Peyer's patch (tissue), 4 donors: ENCODE data around the gene CCDC196. TPM values are rescaled to one million over a fixed set of nuclear protein-coding genes. Genes with fewer than 3 reads are reported as not detected.

Experiments
- DNase-seq, 3 donors: peaks; one replicate each; pipeline ENCODE4 v3.0.0-alpha.2; 2017 to 2019
- H3K27ac ChIP-seq, 4 donors: fragments of 200-600 bp; sonication (generic); one replicate each; pipeline ENCODE4 v1.5.1; 2016 to 2019
- H3K27me3 ChIP-seq, 2 donors: fragments of 200-600 bp; sonication (generic); one replicate each; pipeline ENCODE4 v1.5.1; 2019
- H3K36me3 ChIP-seq, 3 donors: fragments of 200-600 bp; sonication (generic); one replicate each; pipeline ENCODE4 v1.5.1; 2016 to 2019
- H3K4me1 ChIP-seq, 4 donors: fragments of 200-600 bp; sonication (generic); one replicate each; pipeline ENCODE4 v1.5.1; 2016 to 2019
- H3K4me3 ChIP-seq, 4 donors: fragments of 200-600 bp; sonication (generic); 1 replicate in 3 of 4; 2 replicates in 1 of 4; pipeline ENCODE4 v1.5.1; 2016 to 2019; ENCODE audit warnings: mild to moderate bottlenecking in 1 of 4
- H3K9me3 ChIP-seq, 4 donors: fragments of 200-600 bp; sonication (generic); one replicate each; pipeline ENCODE4 v1.5.1; 2016 to 2019; ENCODE audit warnings: mild to moderate bottlenecking in 1 of 4
- POLR2A ChIP-seq, 2 donors: fragments of 450-650 bp; IDR thresholded peaks; one replicate each; pipeline ENCODE4 v1.5.1; 2017; ENCODE audit warnings: antibody characterized with exemption in 2 of 2, mild to moderate bottlenecking in 2 of 2, moderate library complexity in 2 of 2
- total RNA-seq, 4 donors: library from RNA; depleted of rRNA; stranded (reverse); fragments of >200 nt; gene quantifications; one replicate each; pipeline ENCODE4 v1.1.0, GENCODE V29; 2016
- TF ChIP-seq, protein P1 (sequence below), 6 experiments: fragments of 450-650 bp in 4 of 6; fragments of 200-600 bp in 2 of 6; sonication (generic) in 1 of 6; IDR thresholded peaks; one replicate each; pipeline ENCODE4 v1.5.1; 2017 to 2019; ENCODE audit warnings: antibody characterized with exemption in 6 of 6, mild to moderate bottlenecking in 3 of 6, moderate library complexity in 1 of 6

The CCDC196 gene
- total RNA-seq, 4 donors from 2014 or later, result not detected

DNA sequence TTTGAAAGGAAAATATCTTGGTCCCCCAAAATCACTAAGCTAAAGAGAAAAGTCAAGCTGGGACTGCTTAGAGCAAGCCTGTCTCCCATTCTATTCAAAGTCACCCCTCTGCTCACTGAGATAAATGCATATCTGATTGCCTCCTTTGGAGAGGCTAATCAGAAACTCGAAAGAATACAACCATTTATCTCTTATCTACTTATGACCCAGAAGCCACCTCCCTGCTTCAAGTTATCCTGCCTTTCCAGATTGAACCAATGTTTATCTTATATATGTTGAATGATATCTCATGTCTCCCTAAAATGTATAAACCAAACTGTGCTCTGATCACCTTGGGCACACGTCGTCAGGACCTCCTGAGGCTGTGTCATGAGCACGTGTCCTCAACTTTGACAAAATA lies 14.6 kb upstream of the CCDC196 start:
- TF ChIP-seq, protein P1, sequence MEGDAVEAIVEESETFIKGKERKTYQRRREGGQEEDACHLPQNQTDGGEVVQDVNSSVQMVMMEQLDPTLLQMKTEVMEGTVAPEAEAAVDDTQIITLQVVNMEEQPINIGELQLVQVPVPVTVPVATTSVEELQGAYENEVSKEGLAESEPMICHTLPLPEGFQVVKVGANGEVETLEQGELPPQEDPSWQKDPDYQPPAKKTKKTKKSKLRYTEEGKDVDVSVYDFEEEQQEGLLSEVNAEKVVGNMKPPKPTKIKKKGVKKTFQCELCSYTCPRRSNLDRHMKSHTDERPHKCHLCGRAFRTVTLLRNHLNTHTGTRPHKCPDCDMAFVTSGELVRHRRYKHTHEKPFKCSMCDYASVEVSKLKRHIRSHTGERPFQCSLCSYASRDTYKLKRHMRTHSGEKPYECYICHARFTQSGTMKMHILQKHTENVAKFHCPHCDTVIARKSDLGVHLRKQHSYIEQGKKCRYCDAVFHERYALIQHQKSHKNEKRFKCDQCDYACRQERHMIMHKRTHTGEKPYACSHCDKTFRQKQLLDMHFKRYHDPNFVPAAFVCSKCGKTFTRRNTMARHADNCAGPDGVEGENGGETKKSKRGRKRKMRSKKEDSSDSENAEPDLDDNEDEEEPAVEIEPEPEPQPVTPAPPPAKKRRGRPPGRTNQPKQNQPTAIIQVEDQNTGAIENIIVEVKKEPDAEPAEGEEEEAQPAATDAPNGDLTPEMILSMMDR (IDR thresholded peaks at IDR 0.05), result no peak
- no peak for TF ChIP-seq POLR2A (IDR thresholded peaks at IDR 0.05)
- H3K27me3 ChIP-seq, result no peaks in the 10 kb centered on the region
- no peak overlapping the region for H3K27ac ChIP-seq
- H3K4me1 ChIP-seq, result no peaks in the 10 kb centered on the region
- no peak for DNase-seq
- H3K4me3 ChIP-seq, result no peak overlapping the region
- no peaks in the 10 kb centered on the region for H3K36me3 ChIP-seq
- peaks cover 0 to 3% (median 0%) of the 10 kb centered on the region in 4 donors for H3K9me3 ChIP-seq

DNA sequence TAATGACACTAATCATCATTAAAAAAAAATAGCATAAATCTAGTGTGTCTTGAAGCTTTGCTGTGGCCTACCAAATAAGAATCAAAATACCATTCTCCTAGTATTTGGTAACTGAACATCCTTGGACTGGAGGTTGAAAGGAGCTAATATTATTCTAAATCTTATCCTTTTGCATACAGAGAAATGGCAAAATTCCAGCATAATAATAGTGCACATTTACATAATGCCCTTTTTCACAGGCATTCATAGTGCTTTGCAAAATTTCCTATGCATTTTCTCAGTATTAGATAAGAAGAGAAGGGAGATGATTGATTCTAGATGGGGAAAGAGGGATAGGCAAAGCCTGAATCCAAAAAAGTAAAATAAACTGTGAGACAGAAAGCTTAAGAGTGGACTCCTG lies 13.9 kb upstream of the CCDC196 start:
- H3K4me1 ChIP-seq, result no peaks in the 10 kb centered on the region
- no peaks in the 10 kb centered on the region for H3K27me3 ChIP-seq
- no peak for DNase-seq
- TF ChIP-seq, protein P1 (IDR thresholded peaks at IDR 0.05), result no peak
- no peak for TF ChIP-seq POLR2A (IDR thresholded peaks at IDR 0.05)
- H3K36me3 ChIP-seq, result no peaks in the 10 kb centered on the region
- H3K9me3 ChIP-seq, result peaks cover 0 to 3% (median 0%) of the 10 kb centered on the region in 4 donors
- H3K27ac ChIP-seq, result no peak overlapping the region
- H3K4me3 ChIP-seq, result no peak overlapping the region

DNA sequence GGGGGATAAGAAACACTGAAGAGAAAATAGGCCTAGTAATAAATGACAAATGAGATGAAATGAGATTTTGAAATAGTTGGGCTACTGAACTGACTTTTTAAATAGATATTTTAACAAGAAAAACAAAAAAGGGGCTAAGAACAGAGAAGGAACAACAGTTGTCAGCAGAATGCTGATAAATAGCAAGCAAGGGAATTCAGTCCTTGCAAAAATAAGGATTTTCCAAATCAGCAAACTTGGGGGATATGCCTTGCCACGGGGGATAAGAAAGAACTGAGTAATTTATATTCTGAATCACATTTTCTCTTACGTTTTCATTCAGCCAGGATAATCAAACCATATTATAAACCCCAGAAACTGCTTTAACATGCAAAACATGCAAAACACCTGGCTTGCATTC lies 12.9 kb upstream of the CCDC196 start:
- no peaks in the 10 kb centered on the region for H3K27me3 ChIP-seq
- H3K9me3 ChIP-seq, result peaks cover 0 to 3% (median 0%) of the 10 kb centered on the region in 4 donors
- H3K36me3 ChIP-seq, result no peaks in the 10 kb centered on the region
- H3K4me1 ChIP-seq, result no peaks in the 10 kb centered on the region
- TF ChIP-seq, protein P1 (IDR thresholded peaks at IDR 0.05), result no peak
- no peak for TF ChIP-seq POLR2A (IDR thresholded peaks at IDR 0.05)
- H3K4me3 ChIP-seq, result no peak overlapping the region
- H3K27ac ChIP-seq, result no peak overlapping the region
- no peak for DNase-seq

DNA sequence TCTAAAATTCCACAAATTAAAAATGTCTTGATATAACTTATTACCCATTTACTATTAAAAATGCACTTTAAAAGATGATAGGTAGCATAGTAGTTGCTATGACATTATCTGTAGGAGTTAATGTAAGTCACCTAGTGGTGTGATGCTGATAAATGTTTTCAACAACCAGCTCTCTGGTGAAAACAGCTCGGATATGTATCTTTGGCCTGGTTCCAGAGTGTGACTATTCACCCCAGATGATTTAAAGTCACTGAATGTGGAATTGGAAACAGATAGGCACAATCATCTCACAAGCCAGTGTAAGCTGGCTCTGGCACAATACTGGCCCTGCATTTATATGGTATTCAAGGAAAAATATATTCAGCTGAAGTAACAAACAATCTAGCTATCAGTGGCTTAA lies 9.2 kb upstream of the CCDC196 start:
- no peak for TF ChIP-seq POLR2A (IDR thresholded peaks at IDR 0.05)
- TF ChIP-seq, protein P1 (IDR thresholded peaks at IDR 0.05), result no peak
- DNase-seq, result no peak
- Histone ChIP-seq H3K4me1 (no peaks in the 10 kb centered on the region), H3K4me3 (no peak overlapping the region), H3K9me3 (no peaks in the 10 kb centered on the region), H3K36me3 (no peaks in the 10 kb centered on the region), H3K27ac (no peak overlapping the region), H3K27me3 (no peaks in the 10 kb centered on the region)

DNA sequence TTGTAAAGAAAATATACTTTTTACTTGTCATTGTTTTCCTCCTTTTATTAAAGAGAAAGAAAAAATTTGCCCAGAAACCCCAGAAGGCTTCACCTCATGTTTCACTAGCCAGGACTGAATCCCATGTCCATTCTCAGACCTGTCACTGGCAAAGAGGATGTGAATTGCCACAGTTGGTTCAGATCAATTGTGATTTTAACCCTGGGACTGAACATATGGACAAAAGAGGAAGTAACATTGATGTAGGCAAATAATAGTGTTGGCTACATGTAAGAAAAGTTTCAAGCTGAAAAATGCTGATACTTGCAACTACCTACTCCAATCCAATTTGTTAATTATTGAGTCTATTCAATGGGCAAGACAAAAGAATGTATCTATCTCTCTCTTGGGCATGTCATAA lies 8.6 kb upstream of the CCDC196 start:
- no peak for DNase-seq
- no peak for TF ChIP-seq POLR2A (IDR thresholded peaks at IDR 0.05)
- TF ChIP-seq, protein P1 (IDR thresholded peaks at IDR 0.05), result no peak
- H3K4me1 ChIP-seq, result no peaks in the 10 kb centered on the region
- H3K4me3 ChIP-seq, result no peak overlapping the region
- no peaks in the 10 kb centered on the region for H3K36me3 ChIP-seq
- H3K9me3 ChIP-seq, result no peaks in the 10 kb centered on the region
- no peak overlapping the region for H3K27ac ChIP-seq
- H3K27me3 ChIP-seq, result no peaks in the 10 kb centered on the region

DNA sequence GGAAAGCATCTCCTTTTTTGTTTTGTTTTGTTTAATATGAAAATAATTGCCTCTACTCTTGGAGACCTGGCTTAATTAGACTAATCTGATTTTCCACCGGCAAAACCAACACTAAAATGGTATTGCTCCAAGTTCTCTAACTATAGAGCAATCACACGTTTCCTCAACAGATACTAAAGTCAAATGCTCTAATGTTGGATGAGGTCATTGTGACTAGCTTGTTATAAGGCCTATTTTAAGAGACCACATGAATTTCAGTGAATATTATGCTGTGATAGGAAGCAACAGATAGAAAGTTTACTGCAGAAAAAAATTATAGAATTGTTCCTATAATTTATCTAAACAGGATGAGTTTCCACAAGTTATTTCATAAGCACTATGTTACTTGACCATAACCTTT lies 3.3 kb upstream of the CCDC196 start:
- Histone ChIP-seq H3K4me3 (no peak overlapping the region), H3K27ac (no peak overlapping the region), H3K9me3 (no peaks in the 10 kb centered on the region), H3K36me3 (no peaks in the 10 kb centered on the region), H3K4me1 (no peaks in the 10 kb centered on the region), H3K27me3 (no peaks in the 10 kb centered on the region)
- TF ChIP-seq POLR2A (IDR thresholded peaks at IDR 0.05), result no peak
- TF ChIP-seq, protein P1 (IDR thresholded peaks at IDR 0.05), result no peak
- DNase-seq, result no peak
